H1 (cell line): ENCODE measurements around the gene ATP9B. TPM values are rescaled to one million over a fixed set of nuclear protein-coding genes. Genes with fewer than 3 reads are reported as not detected.

Source experiments
- CTCF ChIA-PET: fragments of 300-600 bp; sonication (Branson Sonifier 250); formaldehyde crosslinking; loops from one replicate; lab custom pipeline; 2021; ENCODE audit not compliant: partially characterized antibody; lab: Charles Lee
- POLR2A ChIA-PET: fragments of 300-600 bp; sonication (Branson Sonifier 250); formaldehyde crosslinking; loops from one replicate; lab custom pipeline; 2021; ENCODE audit warnings: inconsistent platforms; ENCODE audit not compliant: partially characterized antibody; lab: Charles Lee
- DNase-seq, 2 experiments: peaks; one replicate each; pipeline versions ENCODE4 v3.0.0 to v3.0.0-alpha.2; 2010 to 2022; ENCODE audit warnings: low spot score in 2 of 2, low read depth in 1 of 2, mixed read lengths in 1 of 2
- FAIRE-seq: peaks from 2 replicates; lab custom pipeline; 2011; peaks lifted over from hg19 to GRCh38; lab: Jason Lieb, UNC
- H2AFZ ChIP-seq: 2 replicates; pipeline ENCODE4 v1.8.1; 2012; ENCODE audit warnings: low read length, inconsistent platforms
- H2AK5ac ChIP-seq: 2 replicates; pipeline ENCODE4 v1.6.1; 2013; ENCODE audit warnings: low read depth, low read length
- H2BK120ac ChIP-seq: replicated peaks from 2 replicates; pipeline ENCODE3; 2013; ENCODE audit warnings: low read depth, low read length, inconsistent platforms
- H2BK12ac ChIP-seq: 2 replicates; pipeline ENCODE4 v1.6.1; 2013; ENCODE audit warnings: low read depth, low read length
- H2BK15ac ChIP-seq: 2 replicates; pipeline ENCODE4 v1.6.1; 2013; ENCODE audit warnings: low read length
- H2BK20ac ChIP-seq: 2 replicates; pipeline ENCODE4 v1.6.1; 2013; ENCODE audit warnings: low read length
- H2BK5ac ChIP-seq: 2 replicates; pipeline ENCODE4 v1.6.1; 2013; ENCODE audit warnings: low read depth, low read length
- H3K14ac ChIP-seq: 2 replicates; pipeline ENCODE4 v1.6.1; 2013; ENCODE audit warnings: inconsistent platforms; ENCODE audit not compliant: insufficient read length
- H3K18ac ChIP-seq: 2 replicates; pipeline ENCODE4 v1.6.1; 2013; ENCODE audit warnings: low read length; ENCODE audit errors: extremely low read depth
- H3K23ac ChIP-seq: 2 replicates; pipeline ENCODE4 v1.6.1; 2013; ENCODE audit warnings: inconsistent platforms; ENCODE audit not compliant: insufficient read length
- H3K23me2 ChIP-seq: 2 replicates; pipeline ENCODE4 v1.6.1; 2013; ENCODE audit warnings: low read depth, low read length
- H3K27ac ChIP-seq: 2 replicates; pipeline ENCODE4 v1.6.1; 2011; ENCODE audit warnings: low read depth, low read length, inconsistent platforms
- H3K27me3 ChIP-seq, 4 experiments: replicated peaks in 1 of 4; 1 replicate in 1 of 4; 2 replicates in 3 of 4; pipeline versions ENCODE4 v1.6.1 to v1.8.1; 2011 to 2013; ENCODE audit warnings: low read length in 3 of 4, mild to moderate bottlenecking in 3 of 4, inconsistent platforms in 2 of 4, mixed read lengths in 2 of 4, moderate library complexity in 1 of 4; ENCODE audit not compliant: control insufficient read depth in 3 of 4, insufficient read depth in 3 of 4; ENCODE audit errors: extremely low read depth in 1 of 4
- H3K36me3 ChIP-seq, 4 experiments: 2 replicates each; pipeline versions ENCODE4 v1.6.1 to v1.8.1; 2011 to 2013; ENCODE audit warnings: mild to moderate bottlenecking in 4 of 4, low read length in 3 of 4, moderate library complexity in 2 of 4, control low read depth in 1 of 4, inconsistent platforms in 1 of 4; ENCODE audit not compliant: insufficient read depth in 4 of 4, control insufficient read depth in 2 of 4
- H3K4ac ChIP-seq: replicated peaks from 2 replicates; pipeline ENCODE3; 2013; ENCODE audit warnings: low read length, low read depth, mixed read lengths, inconsistent platforms; ENCODE audit not compliant: insufficient read length
- H3K4me1 ChIP-seq, 4 experiments: replicated peaks in 1 of 4; 1 replicate in 1 of 4; 2 replicates in 3 of 4; pipeline versions ENCODE4 v1.6.1 to v1.8.1; 2011 to 2013; ENCODE audit warnings: low read length in 3 of 4, inconsistent platforms in 2 of 4, mixed read lengths in 1 of 4; ENCODE audit not compliant: insufficient read depth in 4 of 4, control insufficient read depth in 3 of 4
- H3K4me2 ChIP-seq, 2 experiments: 2 replicates each; pipeline versions ENCODE4 v1.6.1 to v1.8.1; 2011 to 2013; ENCODE audit warnings: low read depth in 2 of 2, low read length in 2 of 2, control low read depth in 1 of 2, inconsistent platforms in 1 of 2, mild to moderate bottlenecking in 1 of 2; ENCODE audit not compliant: insufficient read depth in 1 of 2
- H3K4me3 ChIP-seq, 4 experiments: fragments of 200-600, 300-600 bp in 1 of 4; sonication (generic), shearing (Covaris generic), sonication (Bioruptor Twin) in 1 of 4; 2 replicates each; pipeline versions ENCODE4 v1.5.1 to v1.8.1; 2011 to 2016; ENCODE audit warnings: low read length in 4 of 4, low read depth in 3 of 4, control low read depth in 2 of 4, inconsistent platforms in 2 of 4, mild to moderate bottlenecking in 2 of 4, mixed read lengths in 1 of 4, moderate library complexity in 1 of 4; ENCODE audit not compliant: insufficient read depth in 2 of 4; ENCODE audit errors: extremely low read depth in 1 of 4
- H3K56ac ChIP-seq: replicated peaks from 2 replicates; pipeline ENCODE3; 2013; ENCODE audit warnings: low read depth, mild to moderate bottlenecking, mixed read lengths, low read length, inconsistent platforms; ENCODE audit not compliant: insufficient read length
- H3K79me1 ChIP-seq: 2 replicates; pipeline ENCODE4 v1.6.1; 2013; ENCODE audit warnings: low read depth, low read length, control low read depth
- H3K79me2 ChIP-seq, 2 experiments: 2 replicates each; pipeline versions ENCODE4 v1.6.1 to v1.8.1; 2012 to 2013; ENCODE audit warnings: low read length in 2 of 2, mild to moderate bottlenecking in 2 of 2, inconsistent platforms in 1 of 2; ENCODE audit not compliant: insufficient read depth in 2 of 2, control insufficient read depth in 1 of 2
- H3K9ac ChIP-seq, 4 experiments: replicated peaks in 1 of 4; 1 replicate in 1 of 4; 2 replicates in 3 of 4; pipeline versions ENCODE4 v1.6.1 to v1.8.1; 2011 to 2013; ENCODE audit warnings: low read depth in 3 of 4, low read length in 3 of 4, control low read depth in 2 of 4, mild to moderate bottlenecking in 2 of 4, moderate library complexity in 2 of 4, inconsistent platforms in 1 of 4; ENCODE audit errors: extremely low read depth in 1 of 4
- H3K9me3 ChIP-seq, 2 experiments: 2 replicates each; pipeline versions ENCODE4 v1.6.1 to v1.8.1; 2012 to 2013; ENCODE audit warnings: mild to moderate bottlenecking in 2 of 2, moderate library complexity in 2 of 2, control low read depth in 1 of 2, inconsistent platforms in 1 of 2, low read depth in 1 of 2, low read length in 1 of 2, mixed read lengths in 1 of 2; ENCODE audit not compliant: insufficient read depth in 2 of 2
- H4K20me1 ChIP-seq, 2 experiments: replicated peaks in 1 of 2; 2 replicates each; pipeline versions ENCODE3 to v1.8.1; 2011 to 2013; ENCODE audit warnings: inconsistent platforms in 2 of 2, low read length in 2 of 2, mild to moderate bottlenecking in 1 of 2; ENCODE audit not compliant: insufficient read depth in 2 of 2, control insufficient read depth in 1 of 2
- H4K5ac ChIP-seq: 2 replicates; pipeline ENCODE4 v1.6.1; 2013; ENCODE audit warnings: low read length, low read depth, mixed read lengths, inconsistent platforms; ENCODE audit not compliant: insufficient read length
- H4K8ac ChIP-seq: 2 replicates; pipeline ENCODE4 v1.8.0; 2013; ENCODE audit warnings: mild to moderate bottlenecking, moderate library complexity, low read length, inconsistent platforms; ENCODE audit not compliant: insufficient read depth; ENCODE audit errors: extremely low read depth
- H4K91ac ChIP-seq: replicated peaks from 2 replicates; pipeline ENCODE3; 2013; ENCODE audit warnings: low read length, mixed read lengths, inconsistent platforms; ENCODE audit not compliant: insufficient read length
- CBX5 ChIP-seq: fragments of 300-800, 300-1000 bp; sonication (generic); IDR thresholded peaks from 2 replicates; pipeline ENCODE4 v1.7.1; 2016; ENCODE audit warnings: antibody characterized with exemption, low read length, low read depth
- CBX8 ChIP-seq: fragments of 300-800, 300-1000 bp; sonication (generic); IDR thresholded peaks from 2 replicates; pipeline ENCODE4 v1.7.1; 2016; ENCODE audit warnings: low read depth, low read length, borderline replicate concordance
- CREB1 ChIP-seq: IDR thresholded peaks from 2 replicates; pipeline ENCODE4 v1.6.1; 2012; ENCODE audit warnings: inconsistent platforms
- HDAC6 ChIP-seq: IDR thresholded peaks from one replicate; pipeline ENCODE4 v1.7.1; 2012; ENCODE audit warnings: low read depth, mild to moderate bottlenecking, inconsistent platforms, low read length, moderate library complexity
- JUN ChIP-seq: IDR thresholded peaks from 2 replicates; pipeline ENCODE4 v1.6.1; 2011; ENCODE audit warnings: low read depth, mild to moderate bottlenecking, improper control_type of control experiment, low read length
- KDM1A ChIP-seq: fragments of 200-600, 300-600 bp; sonication (generic); IDR thresholded peaks from 2 replicates; pipeline ENCODE4 v1.7.1; 2016; ENCODE audit warnings: mild to moderate bottlenecking, low read length, borderline replicate concordance
- MAFK ChIP-seq: IDR thresholded peaks from 2 replicates; pipeline ENCODE4 v1.6.1; 2012; ENCODE audit warnings: low read depth, mild to moderate bottlenecking, improper control_type of control experiment, low read length
- NANOG ChIP-seq: IDR thresholded peaks from 2 replicates; pipeline ENCODE4 v1.6.1; 2011; ENCODE audit warnings: low read length, low read depth, mild to moderate bottlenecking, inconsistent platforms; ENCODE audit not compliant: insufficient read depth, poor library complexity, severe bottlenecking
- SIRT6 ChIP-seq: IDR thresholded peaks from one replicate; pipeline ENCODE4 v1.7.1; 2012; ENCODE audit warnings: low read length, inconsistent platforms
- SP1 ChIP-seq: IDR thresholded peaks from 2 replicates; pipeline ENCODE4 v1.6.1; 2011; ENCODE audit warnings: low read depth, low read length
- WGBS, 2 experiments: shearing (Covaris generic) in 1 of 2; methylation state at CpG; one replicate each; pipeline versions ENCODE4 v1.1.6 to v1.1.7; 2013 to 2015; ENCODE audit warnings: low lambda C conversion rate in 2 of 2, mixed read lengths in 2 of 2, inconsistent platforms in 1 of 2, low coverage in 1 of 2, missing lambda C conversion rate in 1 of 2; ENCODE audit not compliant: insufficient replicate concordance in 2 of 2, insufficient coverage in 1 of 2, insufficient read length in 1 of 2; ENCODE audit errors: extremely low coverage in 1 of 2, missing lambda C conversion rate in 1 of 2; 5-methylcytosine and 5-hydroxymethylcytosine counted together
- polyA plus RNA-seq, 7 experiments: library from polyadenylated mRNA; depleted of rRNA in 3 of 7; stranded (reverse) in 5 of 7; unstranded in 2 of 7; fragments of >200 nt in 5 of 7; fragments of 200-250 nt in 2 of 7; gene quantifications; 1 replicate in 5 of 7; 2 replicates in 1 of 7; 4 replicates in 1 of 7; pipeline versions ENCODE4 v1.2.1 to v1.2.3, GENCODE V29; 2011 to 2013; ENCODE audit warnings: missing spikeins in 2 of 7, mixed read lengths in 2 of 7
- total RNA-seq: library from RNA; stranded (reverse); fragmentation: NEBNext Ultra II Directional; extraction: Animal tissue kit (Norgen Biotek cat#: 25700); gene quantifications from 2 replicates; pipeline ENCODE4 v1.2.1, GENCODE V29; 2021
- TF ChIP-seq, protein P1 (sequence below), 3 experiments: IDR thresholded peaks; 1 replicate in 2 of 3; 2 replicates in 1 of 3; pipeline versions ENCODE4 v1.5.1 to v1.6.1; 2011; ENCODE audit warnings: low read length in 3 of 3, mild to moderate bottlenecking in 3 of 3, inconsistent platforms in 2 of 3, low read depth in 1 of 3, moderate library complexity in 1 of 3; ENCODE audit not compliant: insufficient read depth in 1 of 3; ENCODE audit errors: control extremely low read depth in 1 of 3
- TF ChIP-seq, protein P2 (sequence below): IDR thresholded peaks from 2 replicates; pipeline ENCODE4 v1.6.1; 2012; ENCODE audit warnings: inconsistent platforms

ATP9B gene
- total and polyA plus RNA-seq, 2 of the 8 experiments (the other 6 are each of a cell fraction or from before 2014, with no cell fraction given), result 15.1 to 21.7 TPM

DNA sequence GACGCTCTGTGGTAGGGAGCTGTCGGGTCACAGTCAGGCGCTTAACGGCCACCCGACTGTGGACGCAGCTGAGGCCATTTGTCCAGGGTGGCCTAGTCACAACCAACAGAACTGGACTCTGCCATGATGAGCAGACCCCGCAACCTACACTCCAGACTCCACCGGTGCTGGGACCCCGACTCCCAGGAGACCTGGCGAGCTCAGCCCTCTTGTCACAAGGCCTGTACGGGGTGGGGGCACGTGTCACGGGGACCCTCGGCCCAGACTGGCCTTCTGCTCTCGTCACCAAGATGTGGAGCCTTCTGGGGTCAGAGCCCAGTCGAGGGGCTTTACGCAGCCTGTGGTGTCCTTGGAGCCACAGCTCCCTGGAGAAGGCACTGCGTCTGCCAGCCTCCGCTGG, 349.0 kb downstream of the ATP9B start:
- ChIA-PET POLR2A (no interaction called here), CTCF (interaction anchor here (1.3 kb wide), 1 partner anchor 262 kb away, joined by 3 read pairs; no protein-coding TSS in a partner anchor)
- no peak overlapping the region for H2BK12ac ChIP-seq
- H2AFZ ChIP-seq, result no peak overlapping the region
- FAIRE-seq (no peak), DNase-seq (no peak)
- H3K14ac ChIP-seq, result no peak overlapping the region
- H2BK20ac ChIP-seq, result no peak overlapping the region
- no peak overlapping the region for H3K27ac ChIP-seq
- H3K56ac ChIP-seq, result no peak overlapping the region
- TF ChIP-seq JUN, result no peak
- no peak for TF ChIP-seq SP1
- TF ChIP-seq SIRT6, result no peak
- TF ChIP-seq, protein P1, sequence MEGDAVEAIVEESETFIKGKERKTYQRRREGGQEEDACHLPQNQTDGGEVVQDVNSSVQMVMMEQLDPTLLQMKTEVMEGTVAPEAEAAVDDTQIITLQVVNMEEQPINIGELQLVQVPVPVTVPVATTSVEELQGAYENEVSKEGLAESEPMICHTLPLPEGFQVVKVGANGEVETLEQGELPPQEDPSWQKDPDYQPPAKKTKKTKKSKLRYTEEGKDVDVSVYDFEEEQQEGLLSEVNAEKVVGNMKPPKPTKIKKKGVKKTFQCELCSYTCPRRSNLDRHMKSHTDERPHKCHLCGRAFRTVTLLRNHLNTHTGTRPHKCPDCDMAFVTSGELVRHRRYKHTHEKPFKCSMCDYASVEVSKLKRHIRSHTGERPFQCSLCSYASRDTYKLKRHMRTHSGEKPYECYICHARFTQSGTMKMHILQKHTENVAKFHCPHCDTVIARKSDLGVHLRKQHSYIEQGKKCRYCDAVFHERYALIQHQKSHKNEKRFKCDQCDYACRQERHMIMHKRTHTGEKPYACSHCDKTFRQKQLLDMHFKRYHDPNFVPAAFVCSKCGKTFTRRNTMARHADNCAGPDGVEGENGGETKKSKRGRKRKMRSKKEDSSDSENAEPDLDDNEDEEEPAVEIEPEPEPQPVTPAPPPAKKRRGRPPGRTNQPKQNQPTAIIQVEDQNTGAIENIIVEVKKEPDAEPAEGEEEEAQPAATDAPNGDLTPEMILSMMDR (IDR thresholded peaks at IDR 0.05; ENCODE audit: control extremely low read depth in 1 of 3, insufficient read depth in 1 of 3, low read depth in 1 of 3, low read length in 3 of 3), result no peak
- no peak for TF ChIP-seq NANOG
- no peak for TF ChIP-seq CBX8
- TF ChIP-seq CBX5, result no peak
- TF ChIP-seq, protein P2, sequence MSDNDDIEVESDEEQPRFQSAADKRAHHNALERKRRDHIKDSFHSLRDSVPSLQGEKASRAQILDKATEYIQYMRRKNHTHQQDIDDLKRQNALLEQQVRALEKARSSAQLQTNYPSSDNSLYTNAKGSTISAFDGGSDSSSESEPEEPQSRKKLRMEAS, result no peak
- TF ChIP-seq KDM1A, result no peak
- no peak for TF ChIP-seq MAFK
- no peak for TF ChIP-seq HDAC6
- no peak for TF ChIP-seq CREB1
- H3K9ac ChIP-seq, result no peak overlapping the region
- H3K4ac ChIP-seq, result no peak overlapping the region
- H3K4me3 ChIP-seq, result no peak overlapping the region
- no peak overlapping the region for H3K18ac ChIP-seq
- H2BK5ac ChIP-seq, result no peak overlapping the region
- H3K36me3 ChIP-seq, result no peaks in the 10 kb centered on the region; a peak in 1 of 8 replicates
- H3K27me3 ChIP-seq, result no peaks in the 10 kb centered on the region
- no peaks in the 10 kb centered on the region for H4K20me1 ChIP-seq
- no peak overlapping the region for H4K5ac ChIP-seq
- H2BK15ac ChIP-seq, result no peak overlapping the region
- H3K4me1 ChIP-seq, result no peaks in the 10 kb centered on the region; a peak in 1 of 7 replicates
- no peaks in the 10 kb centered on the region for H3K23me2 ChIP-seq
- 92% methylated on average over 18 of the region's 19 CpGs; no CpG with 5 or more reads in 1 of the 2 experiments for WGBS, 2 experiments
- H3K9me3 ChIP-seq, result no peaks in the 10 kb centered on the region
- no peak overlapping the region for H2BK120ac ChIP-seq
- no peaks in the 10 kb centered on the region for H3K79me2 ChIP-seq
- H3K23ac ChIP-seq, result no peak overlapping the region
- H3K79me1 ChIP-seq, result peaks cover 2% of the 10 kb centered on the region; the same call in 1 of the 2 replicates
- no peak overlapping the region for H3K4me2 ChIP-seq
- H2AK5ac ChIP-seq, result no peak overlapping the region
- H4K8ac ChIP-seq, result no peak overlapping the region
- no peak overlapping the region for H4K91ac ChIP-seq
